ENCODE data around the gene RARA. TPM values are rescaled to one million over a fixed set of nuclear protein-coding genes. Genes with fewer than 3 reads are reported as not detected.

RARA gene
- total and polyA plus RNA-seq, 11 donors: 14.1 to 41.4 (median 19.4) TPM

DNA sequence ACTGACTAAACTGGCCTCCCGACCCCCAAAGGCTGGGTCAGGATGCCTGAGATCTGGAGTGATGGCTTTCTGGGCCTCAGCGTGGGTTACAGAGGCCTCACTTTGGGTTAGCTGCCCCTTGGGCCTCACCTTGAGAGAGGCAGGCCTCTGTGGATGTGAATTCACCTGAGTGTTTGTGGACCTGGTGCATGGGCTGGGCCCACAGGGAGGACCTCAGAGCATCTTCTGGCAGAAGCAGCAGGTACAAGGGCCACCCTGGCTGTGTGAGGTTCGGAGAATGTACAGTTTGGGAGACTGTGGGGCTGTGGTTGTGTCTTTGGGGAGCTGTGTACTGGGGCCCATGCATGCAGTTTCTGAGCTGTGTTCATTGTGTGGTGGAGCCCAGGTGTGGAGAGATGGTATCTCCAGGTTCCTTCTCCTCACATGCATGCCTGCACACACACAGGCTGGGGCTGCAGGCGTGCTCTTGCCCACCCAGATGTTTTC lies 18.3 kb downstream of the RARA start:
- ATAC-seq (no peak), DNase-seq (peak in 1 of 5 donors; percentile 16)
- 76 to 100% (median 86%) methylated on average over 4 of the region's 4 CpGs for WGBS, 4 donors
- Histone ChIP-seq H3K27ac (peak overlapping the region in 11 of 12 donors; percentile 35 to 98 (median 66)), H3K27me3 (no peaks in the 10 kb centered on the region), H3K9me3 (no peaks in the 10 kb centered on the region), H3K4me1 (peaks cover 64 to 100% (median 99%) of the 10 kb centered on the region in 12 donors), H3K4me3 (peak overlapping the region in 1 of 12 donors; percentile 29), H3K36me3 (peaks cover 0 to 11% (median 0%) of the 10 kb centered on the region in 9 donors)
- intact Hi-C loops (cut with DNase I): no loop called here
- no peak for TF ChIP-seq POLR2A (IDR thresholded peaks at IDR 0.05)
- no peak for TF ChIP-seq CTCF (IDR thresholded peaks at IDR 0.05)

GRCh38 chr17:40327735-40328385 lies 18.9 kb downstream of the RARA start:
- Histone ChIP-seq H3K4me3 (no peak overlapping the region), H3K27me3 (no peaks in the 10 kb centered on the region), H3K27ac (peak overlapping the region in 11 of 12 donors; percentile 35 to 98 (median 66)), H3K9me3 (no peaks in the 10 kb centered on the region), H3K4me1 (peaks cover 70 to 100% (median 99%) of the 10 kb centered on the region in 12 donors), H3K36me3 (peaks cover 0 to 11% (median 0%) of the 10 kb centered on the region in 9 donors)
- DNase-seq (peak; percentile 65 to 77 (median 71)), ATAC-seq (peak in 1 of 4 donors; percentile 2)
- TF ChIP-seq POLR2A (IDR thresholded peaks at IDR 0.05): no peak
- TF ChIP-seq CTCF (IDR thresholded peaks at IDR 0.05): no peak
- intact Hi-C loops (cut with DNase I): no loop called here
- whole genome bisulfite sequencing, 4 donors: 0 to 15% (median 6%) methylated on average over 3 of the region's 3 CpGs

- Histone ChIP-seq H3K9me3 (no peaks in the 10 kb centered on the region), H3K4me1 (peaks cover 73 to 100% (median 99%) of the 10 kb centered on the region in 12 donors), H3K36me3 (peaks cover 0 to 11% (median 0%) of the 10 kb centered on the region in 9 donors), H3K27me3 (no peaks in the 10 kb centered on the region), H3K4me3 (no peak overlapping the region), H3K27ac (peak overlapping the region in 10 of 12 donors; percentile 35 to 98 (median 79))
- ATAC-seq: no peak
- WGBS, 4 donors: 75 to 91% (median 87%) methylated on average over 2 of the region's 2 CpGs
- no peak for DNase-seq
- no peak for TF ChIP-seq CTCF (IDR thresholded peaks at IDR 0.05)
- no peak for TF ChIP-seq POLR2A (IDR thresholded peaks at IDR 0.05)
- intact Hi-C loops (cut with DNase I): no loop called here
Measured at GRCh38 chr17:40328386-40328766, 19.4 kb downstream of the RARA start.
